GM04504 (cell line): Measurements from ENCODE around the gene ASTL.
"Not testable (repeated sequence)": the region's sequence is repeated elsewhere in the genome, so short reads cannot be mapped to it uniquely, and the experiment has no call there.

Experiments
- DNase-seq: peaks from one replicate; pipeline ENCODE4 v3.0.0-alpha.2; 2012; ENCODE audit warnings: low read depth

Gene ASTL

GRCh38 chr2:96138179-96139145 is at the start of gene ASTL:
Gene ASTL (minus strand): TSS chr2:96138502. CDS start chr2:96138436, 66 bp downstream.
- no peak for DNase-seq

- DNase-seq = no peak
These were observed 48.3 kb upstream of the ASTL start for GRCh38 chr2:96186562-96186961.

- no peak for DNase-seq
These were observed 47.2 kb upstream of the ASTL start for GRCh38 chr2:96185516-96185915.

GRCh38 chr2:96184989-96185388 is 46.7 kb upstream of the ASTL start:
- DNase-seq = no peak

- no peak for DNase-seq
These were observed 45.9 kb upstream of the ASTL start for GRCh38 chr2:96184188-96184587.

- DNase-seq = no peak
These were observed 43.2 kb upstream of the ASTL start for GRCh38 chr2:96181529-96181928.

- DNase-seq = no peak
These were observed 42.2 kb upstream of the ASTL start for GRCh38 chr2:96180521-96180920.

GRCh38 chr2:96180002-96180401 is 41.7 kb upstream of the ASTL start:
- no peak for DNase-seq

- DNase-seq = no peak
These were observed 38.4 kb upstream of the ASTL start for GRCh38 chr2:96176661-96177060.

GRCh38 chr2:96175951-96176350 is 37.6 kb upstream of the ASTL start:
- DNase-seq = peak; percentile 12

- DNase-seq = peak; percentile 31
These were observed 36.2 kb upstream of the ASTL start for GRCh38 chr2:96174251-96175144.

GRCh38 chr2:96171831-96172230 is 33.5 kb upstream of the ASTL start:
- no peak for DNase-seq

- no peak for DNase-seq
These were observed 32.3 kb upstream of the ASTL start for GRCh38 chr2:96170626-96171025.

GRCh38 chr2:96169868-96170507 is 31.7 kb upstream of the ASTL start:
- no peak for DNase-seq

GRCh38 chr2:96167407-96168013 is 29.2 kb upstream of the ASTL start:
- no peak for DNase-seq

- DNase-seq = no peak
These were observed 26.3 kb upstream of the ASTL start for GRCh38 chr2:96164459-96165184.

- DNase-seq = no peak
These were observed 25.6 kb upstream of the ASTL start for GRCh38 chr2:96163768-96164429.

GRCh38 chr2:96163415-96163767 is 25.1 kb upstream of the ASTL start:
- no peak for DNase-seq

- no peak for DNase-seq
These were observed 23.6 kb upstream of the ASTL start for GRCh38 chr2:96161898-96162297.

GRCh38 chr2:96160366-96160765 is 22.1 kb upstream of the ASTL start:
- DNase-seq = not testable (repeated sequence)
